GM20000 (cell line): Measurements from ENCODE around the gene TMEM176B.

Source experiments
- DNase-seq: peaks from one replicate; pipeline ENCODE4 v3.0.0; 2012; ENCODE audit warnings: low spot score
- CTCF ChIP-seq: IDR thresholded peaks from 2 replicates; pipeline ENCODE4 v1.5.1; 2012; ENCODE audit warnings: mild to moderate bottlenecking, control low read depth; ENCODE audit errors: extremely low read depth, missing control alignments

The TMEM176B gene

GRCh38 chr7:150799156-150799555, 1.0 kb downstream of the TMEM176B start:
- TF ChIP-seq CTCF: no peak
- DNase-seq: no peak

- no peak for DNase-seq
- no peak for TF ChIP-seq CTCF
Observed at GRCh38 chr7:150797661-150798060, 2.5 kb downstream of the TMEM176B start.

GRCh38 chr7:150793569-150794238, 6.5 kb downstream of the TMEM176B start:
- DNase-seq: no peak

GRCh38 chr7:150791746-150792452, 8.3 kb downstream of the TMEM176B start:
- no peak for TF ChIP-seq CTCF
- DNase-seq: no peak

More at GRCh38 chr7:150793569-150794238, 6.5 kb downstream of the TMEM176B start:
- TF ChIP-seq CTCF: no peak

- no peak for DNase-seq
- TF ChIP-seq CTCF: no peak
Observed at GRCh38 chr7:150791304-150791703, 8.9 kb downstream of the TMEM176B start.

GRCh38 chr7:150790416-150791075, 9.6 kb downstream of the TMEM176B start:
- DNase-seq: no peak
- TF ChIP-seq CTCF: no peak

GRCh38 chr7:150788474-150789269, 11.5 kb downstream of the TMEM176B start:
- no peak for DNase-seq
- TF ChIP-seq CTCF: no peak
